OCI-LY3 (cell line): ENCODE results near the gene LLPH.
"Not testable (repeated sequence)": the region's sequence is repeated elsewhere in the genome, so short reads cannot be mapped to it uniquely, and the experiment has no call there.

Experiments
- H2AFZ ChIP-seq: fragments of 200-600, 300-600 bp; shearing (Covaris generic); 2 replicates; pipeline ENCODE4 v1.6.0; 2014; ENCODE audit warnings: antibody characterized with exemption, low read depth, low read length
- H3K27ac ChIP-seq: fragments of 200-600, 300-600 bp; sonication (generic); 2 replicates; pipeline ENCODE4 v1.5.1; 2014; ENCODE audit warnings: mild to moderate bottlenecking, low read length, moderate library complexity, mixed read lengths
- H3K27me3 ChIP-seq: fragments of 200-600, 300-600 bp; sonication (generic); 2 replicates; pipeline ENCODE4 v1.6.1; 2014; ENCODE audit warnings: low read depth, low read length, mixed read lengths
- H3K36me3 ChIP-seq: fragments of 200-600, 300-600 bp; sonication (generic); replicated peaks from 2 replicates; pipeline ENCODE3; 2014; ENCODE audit warnings: low read depth, low read length, mixed read lengths
- H3K4me1 ChIP-seq: fragments of 300-600, 200-600 bp; sonication (generic); 2 replicates; pipeline ENCODE4 v1.6.1; 2014; ENCODE audit warnings: low read length, mixed read lengths
- H3K4me2 ChIP-seq: fragments of 200-600, 300-600 bp; sonication (generic); 2 replicates; pipeline ENCODE4 v1.6.1; 2014; ENCODE audit warnings: low read length, mixed read lengths
- H3K4me3 ChIP-seq: fragments of 300-600, 200-600 bp; sonication (generic); 2 replicates; pipeline ENCODE4 v1.5.1; 2014; ENCODE audit warnings: antibody characterized with exemption, mild to moderate bottlenecking, low read length, moderate library complexity
- H3K79me2 ChIP-seq: fragments of 300-600, 200-600 bp; shearing (Covaris generic); 2 replicates; pipeline ENCODE4 v1.6.1; 2014; ENCODE audit warnings: mild to moderate bottlenecking, low read length, mixed read lengths
- H3K9ac ChIP-seq: fragments of 300-600, 200-600 bp; shearing (Covaris generic); 2 replicates; pipeline ENCODE4 v1.6.0; 2014; ENCODE audit warnings: mild to moderate bottlenecking, low read length, moderate library complexity
- H3K9me3 ChIP-seq: fragments of 200-600, 300-600 bp; shearing (Covaris generic); 2 replicates; pipeline ENCODE4 v1.6.1; 2014; ENCODE audit warnings: low read length, mixed read lengths; ENCODE audit not compliant: insufficient read depth
- H4K20me1 ChIP-seq: fragments of 200-600, 300-600 bp; sonication (generic); 2 replicates; pipeline ENCODE4 v1.6.1; 2016; ENCODE audit warnings: low read length, mixed read lengths; ENCODE audit not compliant: insufficient read depth
- CTCF ChIP-seq: fragments of 200-600, 300-600 bp; sonication (generic); IDR thresholded peaks from 2 replicates; pipeline ENCODE4 v1.5.1; 2014; ENCODE audit warnings: antibody characterized with exemption, low read length, low read depth
- EZH2phosphoT487 ChIP-seq: fragments of 200-600 bp; shearing (Covaris generic); IDR thresholded peaks from 2 replicates; pipeline ENCODE4 v1.6.1; 2018; ENCODE audit warnings: antibody characterized with exemption, mixed run types, low read depth

The LLPH gene

GRCh38 chr12:66130267-66131066, at the start of gene LLPH:
Gene LLPH, minus strand, starts transcription at chr12:66130750. Its CDS starts 1,644 bp downstream, at chr12:66129106.
- Histone ChIP-seq H3K4me3 (peak within 1 kb of the TSS; percentile 99), H3K79me2 (peaks cover 59% of the 10 kb centered on the region)

GRCh38 chr12:66176105-66176900, 45.8 kb upstream of the LLPH start:
- H3K9ac ChIP-seq, result no peak overlapping the region

More at GRCh38 chr12:66130267-66131066, at the start of gene LLPH:
- Histone ChIP-seq H3K27ac (peak within 1 kb of the TSS; percentile 63), H3K4me1 (peaks cover 15% of the 10 kb centered on the region), H3K4me2 (peak within 1 kb of the TSS; percentile 87), H4K20me1 (no peaks in the 10 kb centered on the region), H2AFZ (peak within 1 kb of the TSS; percentile 90), H3K27me3 (no peaks in the 10 kb centered on the region), H3K9me3 (no peaks in the 10 kb centered on the region), H3K36me3 (peaks cover 29% of the 10 kb centered on the region), H3K9ac (peak within 1 kb of the TSS; percentile 88)
- no peak for TF ChIP-seq CTCF
- TF ChIP-seq EZH2phosphoT487, result no peak

GRCh38 chr12:66174391-66175325, 44.1 kb upstream of the LLPH start:
- H4K20me1 ChIP-seq, H3K9me3 ChIP-seq, H3K9ac ChIP-seq, H3K36me3 ChIP-seq, H3K79me2 ChIP-seq, H2AFZ ChIP-seq, H3K4me1 ChIP-seq, H3K4me3 ChIP-seq, H3K27ac ChIP-seq, H3K4me2 ChIP-seq, H3K27me3 ChIP-seq: not testable (repeated sequence)

More at GRCh38 chr12:66176105-66176900, 45.8 kb upstream of the LLPH start:
- Histone ChIP-seq H4K20me1 (no peaks in the 10 kb centered on the region), H3K9me3 (no peaks in the 10 kb centered on the region), H3K4me1 (peaks cover 6% of the 10 kb centered on the region), H3K36me3 (no peaks in the 10 kb centered on the region), H3K27ac (no peak overlapping the region), H3K4me2 (no peak overlapping the region), H3K79me2 (no peaks in the 10 kb centered on the region), H2AFZ (no peak overlapping the region), H3K4me3 (no peak overlapping the region), H3K27me3 (0 out of 2 replicates have a peak, but pooled peaks cover 3% of the 10 kb centered on the region)
- TF ChIP-seq EZH2phosphoT487 (no peak), CTCF (no peak)

GRCh38 chr12:66170606-66171005, 40.1 kb upstream of the LLPH start:
- peak overlapping the region; percentile 85 for H3K4me3 ChIP-seq
- H3K9ac ChIP-seq, result peak overlapping the region; percentile 89
- H3K79me2 ChIP-seq, result peaks cover 38% of the 10 kb centered on the region
- no peaks in the 10 kb centered on the region for H3K9me3 ChIP-seq
- no peak overlapping the region for H3K27ac ChIP-seq
- no peak for TF ChIP-seq CTCF
- TF ChIP-seq EZH2phosphoT487, result no peak
- peaks cover 12% of the 10 kb centered on the region for H3K4me1 ChIP-seq
- H3K36me3 ChIP-seq, result peaks cover 17% of the 10 kb centered on the region
- no peaks in the 10 kb centered on the region for H4K20me1 ChIP-seq
- no peak overlapping the region for H2AFZ ChIP-seq
- peak overlapping the region; percentile 83 for H3K4me2 ChIP-seq
- H3K27me3 ChIP-seq, result no peaks in the 10 kb centered on the region
